DND-41 (cell line): ENCODE measurements around the gene SCN9A.

ENCODE experiments used
- ATAC-seq: fragments of 200-7000 bp; cut with Tn5 transposase; 3 replicates; pipeline ENCODE4 v1.9.1; 2021; ENCODE audit warnings: low read depth; ENCODE audit not compliant: insufficient read depth
- DNase-seq: peaks from one replicate; pipeline ENCODE4 v3.0.0-alpha.2; 2020
- H2AFZ ChIP-seq: 2 replicates; pipeline ENCODE4 v1.6.0; 2012; ENCODE audit warnings: low read depth, low read length
- H3K27ac ChIP-seq: 2 replicates; pipeline ENCODE4 v1.5.1; 2012; ENCODE audit warnings: low read length, inconsistent platforms
- H3K27me3 ChIP-seq: fragments of 200-600 bp; sonication (generic); 2 replicates; pipeline ENCODE4 v1.6.0; 2012; ENCODE audit warnings: low read length, mild to moderate bottlenecking, inconsistent platforms; ENCODE audit not compliant: insufficient read depth, poor library complexity
- H3K36me3 ChIP-seq: 2 replicates; pipeline ENCODE4 v1.5.1; 2012; ENCODE audit warnings: low read length, inconsistent platforms; ENCODE audit not compliant: insufficient read depth
- H3K4me1 ChIP-seq: 2 replicates; pipeline ENCODE4 v1.5.1; 2012; ENCODE audit warnings: mild to moderate bottlenecking, low read length; ENCODE audit not compliant: insufficient read depth
- H3K4me2 ChIP-seq: 2 replicates; pipeline ENCODE4 v1.6.0; 2012; ENCODE audit warnings: mild to moderate bottlenecking, moderate library complexity, low read length, inconsistent platforms; ENCODE audit not compliant: insufficient read depth
- H3K4me3 ChIP-seq, 2 experiments: fragments of 200-600 bp in 1 of 2; shearing (Covaris generic) in 1 of 2; 2 replicates each; pipeline ENCODE4 v1.5.1; 2012 to 2016; ENCODE audit warnings: inconsistent platforms in 2 of 2, low read length in 2 of 2, mild to moderate bottlenecking in 2 of 2, low read depth in 1 of 2, moderate library complexity in 1 of 2
- H3K79me2 ChIP-seq: 2 replicates; pipeline ENCODE4 v1.6.0; 2012; ENCODE audit warnings: low read length, inconsistent platforms; ENCODE audit not compliant: insufficient read depth
- H3K9ac ChIP-seq: 2 replicates; pipeline ENCODE4 v1.6.0; 2012; ENCODE audit warnings: low read depth, mild to moderate bottlenecking, inconsistent platforms, low read length, moderate library complexity
- H3K9me3 ChIP-seq: 2 replicates; pipeline ENCODE4 v1.5.1; 2012; ENCODE audit warnings: low read length, moderate library complexity, mild to moderate bottlenecking, inconsistent platforms; ENCODE audit not compliant: insufficient read depth, severe bottlenecking
- H4K20me1 ChIP-seq: 2 replicates; pipeline ENCODE4 v1.6.0; 2012; ENCODE audit warnings: low read length; ENCODE audit not compliant: insufficient read depth
- EZH2 ChIP-seq: IDR thresholded peaks from 3 replicates; pipeline ENCODE4 v1.6.1; 2012; ENCODE audit warnings: borderline replicate concordance, low read depth, mild to moderate bottlenecking, moderate library complexity, low read length, inconsistent platforms; ENCODE audit not compliant: severe bottlenecking
- TF ChIP-seq, protein P1 (sequence below): IDR thresholded peaks from 2 replicates; pipeline ENCODE4 v1.5.1; 2012; ENCODE audit warnings: borderline replicate concordance, low read length, moderate library complexity, mild to moderate bottlenecking; ENCODE audit not compliant: poor library complexity, severe bottlenecking; ENCODE audit errors: extremely low read depth

The SCN9A gene

GRCh38 chr2:166329465-166329864 is 46.3 kb downstream of the SCN9A start:
- no peak overlapping the region for H3K27ac ChIP-seq
- DNase-seq: no peak
- no peaks in the 10 kb centered on the region for H3K27me3 ChIP-seq
- no peak overlapping the region for H3K4me3 ChIP-seq
- no peak overlapping the region for H3K9ac ChIP-seq
- H4K20me1 ChIP-seq: no peaks in the 10 kb centered on the region
- H3K79me2 ChIP-seq: no peaks in the 10 kb centered on the region
- TF ChIP-seq, protein P1, sequence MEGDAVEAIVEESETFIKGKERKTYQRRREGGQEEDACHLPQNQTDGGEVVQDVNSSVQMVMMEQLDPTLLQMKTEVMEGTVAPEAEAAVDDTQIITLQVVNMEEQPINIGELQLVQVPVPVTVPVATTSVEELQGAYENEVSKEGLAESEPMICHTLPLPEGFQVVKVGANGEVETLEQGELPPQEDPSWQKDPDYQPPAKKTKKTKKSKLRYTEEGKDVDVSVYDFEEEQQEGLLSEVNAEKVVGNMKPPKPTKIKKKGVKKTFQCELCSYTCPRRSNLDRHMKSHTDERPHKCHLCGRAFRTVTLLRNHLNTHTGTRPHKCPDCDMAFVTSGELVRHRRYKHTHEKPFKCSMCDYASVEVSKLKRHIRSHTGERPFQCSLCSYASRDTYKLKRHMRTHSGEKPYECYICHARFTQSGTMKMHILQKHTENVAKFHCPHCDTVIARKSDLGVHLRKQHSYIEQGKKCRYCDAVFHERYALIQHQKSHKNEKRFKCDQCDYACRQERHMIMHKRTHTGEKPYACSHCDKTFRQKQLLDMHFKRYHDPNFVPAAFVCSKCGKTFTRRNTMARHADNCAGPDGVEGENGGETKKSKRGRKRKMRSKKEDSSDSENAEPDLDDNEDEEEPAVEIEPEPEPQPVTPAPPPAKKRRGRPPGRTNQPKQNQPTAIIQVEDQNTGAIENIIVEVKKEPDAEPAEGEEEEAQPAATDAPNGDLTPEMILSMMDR: no peak
- no peaks in the 10 kb centered on the region for H3K4me1 ChIP-seq
- H3K9me3 ChIP-seq: no peaks in the 10 kb centered on the region
- H3K4me2 ChIP-seq: no peak overlapping the region
- H3K36me3 ChIP-seq: no peaks in the 10 kb centered on the region
- H2AFZ ChIP-seq: no peak overlapping the region
- ATAC-seq: no peak

GRCh38 chr2:166328147-166328546 is 47.6 kb downstream of the SCN9A start:
- TF ChIP-seq, protein P1: no peak
- no peak for TF ChIP-seq EZH2

GRCh38 chr2:166321076-166321475 is 54.7 kb downstream of the SCN9A start:
- TF ChIP-seq EZH2: no peak
- TF ChIP-seq, protein P1: no peak
- H3K4me1 ChIP-seq: no peaks in the 10 kb centered on the region
- H3K9me3 ChIP-seq: no peaks in the 10 kb centered on the region
- no peak overlapping the region for H3K4me3 ChIP-seq
- H3K9ac ChIP-seq: no peak overlapping the region
- H3K4me2 ChIP-seq: no peak overlapping the region
- H3K36me3 ChIP-seq: no peaks in the 10 kb centered on the region
- H3K27ac ChIP-seq: no peak overlapping the region
- DNase-seq (no peak), ATAC-seq (no peak)
- no peak overlapping the region for H2AFZ ChIP-seq
- no peaks in the 10 kb centered on the region for H3K27me3 ChIP-seq
- H3K79me2 ChIP-seq: no peaks in the 10 kb centered on the region
- H4K20me1 ChIP-seq: no peaks in the 10 kb centered on the region

More at GRCh38 chr2:166328147-166328546, 47.6 kb downstream of the SCN9A start:
- no peaks in the 10 kb centered on the region for H3K79me2 ChIP-seq
- no peaks in the 10 kb centered on the region for H3K27me3 ChIP-seq
- no peaks in the 10 kb centered on the region for H4K20me1 ChIP-seq
- ATAC-seq (no peak), DNase-seq (no peak)
- no peaks in the 10 kb centered on the region for H3K9me3 ChIP-seq
- H3K4me1 ChIP-seq: no peaks in the 10 kb centered on the region
- H3K4me3 ChIP-seq: no peak overlapping the region
- no peaks in the 10 kb centered on the region for H3K36me3 ChIP-seq
- no peak overlapping the region for H2AFZ ChIP-seq
- no peak overlapping the region for H3K27ac ChIP-seq
- no peak overlapping the region for H3K9ac ChIP-seq
- H3K4me2 ChIP-seq: no peak overlapping the region
